GM19099 (cell line): ENCODE data around the gene GPX6.

Experiments
- POLR2A ChIP-seq: IDR thresholded peaks from 3 replicates; pipeline ENCODE4 v1.6.1; 2011; ENCODE audit warnings: low read depth; ENCODE audit not compliant: insufficient read length; ENCODE audit errors: extremely low read depth

The GPX6 gene

GRCh38 chr6:28496099-28496779 lies 19.4 kb downstream of the GPX6 start:
- no peak for TF ChIP-seq POLR2A

GRCh38 chr6:28491984-28492317 lies 23.6 kb downstream of the GPX6 start:
- no peak for TF ChIP-seq POLR2A

GRCh38 chr6:28490205-28490890 lies 25.2 kb downstream of the GPX6 start:
- no peak for TF ChIP-seq POLR2A

GRCh38 chr6:28489366-28490204 lies 26.0 kb downstream of the GPX6 start:
- TF ChIP-seq POLR2A, result peak; percentile 32

- TF ChIP-seq POLR2A, result no peak
Measured at GRCh38 chr6:28488916-28489365, 26.7 kb downstream of the GPX6 start.

- no peak for TF ChIP-seq POLR2A
Measured at GRCh38 chr6:28486988-28487742, 28.4 kb downstream of the GPX6 start.

- TF ChIP-seq POLR2A, result no peak
Measured at GRCh38 chr6:28486533-28486932, 29.1 kb downstream of the GPX6 start.

- TF ChIP-seq POLR2A, result no peak
Measured at GRCh38 chr6:28485482-28485881, 30.1 kb downstream of the GPX6 start.

GRCh38 chr6:28480253-28480932 lies 35.2 kb downstream of the GPX6 start:
- TF ChIP-seq POLR2A, result no peak

GRCh38 chr6:28478518-28478917 lies 37.1 kb downstream of the GPX6 start:
- no peak for TF ChIP-seq POLR2A

GRCh38 chr6:28474441-28475219 lies 41.0 kb downstream of the GPX6 start:
- no peak for TF ChIP-seq POLR2A

- TF ChIP-seq POLR2A, result no peak
Measured at GRCh38 chr6:28468056-28468455, 47.5 kb downstream of the GPX6 start.

GRCh38 chr6:28462401-28462800 lies 53.2 kb downstream of the GPX6 start:
- TF ChIP-seq POLR2A, result no peak

- TF ChIP-seq POLR2A, result no peak
Measured at GRCh38 chr6:28458568-28458967, 57.0 kb downstream of the GPX6 start.
